B cell (primary cell): ENCODE data around the gene SPATA2L. TPM values are rescaled to one million over a fixed set of nuclear protein-coding genes. Genes with fewer than 3 reads are reported as not detected.

Experiments
- ATAC-seq: fragments of 200-7000 bp; cut with Tn5 transposase; one replicate; pipeline ENCODE4 v1.10.0; 2021; ENCODE audit warnings: low read depth, mild to moderate bottlenecking, moderate number of reproducible peaks, moderate library complexity
- CTCF ChIA-PET: fragments of 350-600 bp; sonication (Branson Sonifier 250); formaldehyde crosslinking; loops from one replicate; lab custom pipeline; 2021; ENCODE audit warnings: antibody characterized with exemption, inconsistent platforms; lab: Charles Lee
- POLR2A ChIA-PET: fragments of 350-600 bp; sonication (Branson Sonifier 250); formaldehyde crosslinking; loops from one replicate; lab custom pipeline; 2021; ENCODE audit warnings: antibody characterized with exemption; lab: Charles Lee
- DNase-seq: peaks from one replicate; pipeline ENCODE4 v3.0.0; 2013
- H2AFZ ChIP-seq: 2 replicates; pipeline ENCODE4 v1.6.1; 2012; ENCODE audit warnings: mild to moderate bottlenecking, low read depth, low read length; ENCODE audit not compliant: insufficient read depth, poor library complexity, severe bottlenecking
- H3K27ac ChIP-seq, 2 donors: 1 replicate in 1 of 2; 2 replicates in 1 of 2; pipeline ENCODE4 v1.5.1; 2012 to 2013; ENCODE audit warnings: low read length in 2 of 2, mild to moderate bottlenecking in 2 of 2, moderate library complexity in 1 of 2
- H3K27me3 ChIP-seq, 4 experiments: fragments of 200-600 bp in 1 of 4; sonication (generic) in 1 of 4; replicated peaks in 1 of 4; 1 replicate in 2 of 4; 2 replicates in 2 of 4; pipeline versions ENCODE4 v1.6.1 to v1.7.0; 2013 to 2016; ENCODE audit warnings: low read length in 3 of 4, mild to moderate bottlenecking in 2 of 4, mixed read lengths in 1 of 4, moderate library complexity in 1 of 4; ENCODE audit not compliant: insufficient read depth in 4 of 4, control insufficient read depth in 3 of 4; ENCODE audit errors: control extremely low read depth in 1 of 4
- H3K36me3 ChIP-seq, 2 experiments: replicated peaks in 1 of 2; 1 replicate in 1 of 2; 2 replicates in 1 of 2; pipeline versions ENCODE4 v1.6.1 to v1.7.1; 2013; ENCODE audit warnings: low read length in 1 of 2; ENCODE audit not compliant: insufficient read depth in 2 of 2, control insufficient read depth in 1 of 2; ENCODE audit errors: control extremely low read depth in 1 of 2, extremely low read depth in 1 of 2
- H3K4me1 ChIP-seq, 2 donors: fragments of 200-600 bp in 1 of 2; sonication (generic) in 1 of 2; 1 replicate in 1 of 2; 2 replicates in 1 of 2; pipeline versions ENCODE4 v1.5.1 to v1.6.1; 2013 to 2017; ENCODE audit warnings: low read length in 2 of 2; ENCODE audit not compliant: control insufficient read depth in 2 of 2, insufficient read depth in 2 of 2
- H3K4me2 ChIP-seq: replicated peaks from 2 replicates; pipeline ENCODE3; 2012; ENCODE audit warnings: mild to moderate bottlenecking, low read depth, low read length; ENCODE audit not compliant: poor library complexity, severe bottlenecking
- H3K4me3 ChIP-seq, 5 experiments: fragments of 200-600 bp in 1 of 5; sonication (generic) in 1 of 5; 1 replicate in 3 of 5; 2 replicates in 2 of 5; pipeline versions ENCODE4 v1.5.1 to v1.7.0; 2011 to 2016; ENCODE audit warnings: low read length in 4 of 5, mild to moderate bottlenecking in 4 of 5, low read depth in 2 of 5, control low read depth in 1 of 5, moderate library complexity in 1 of 5; ENCODE audit not compliant: insufficient read depth in 1 of 5; ENCODE audit errors: control extremely low read depth in 1 of 5, extremely low read depth in 1 of 5
- H3K79me2 ChIP-seq: fragments of 200-600 bp; sonication (generic); one replicate; pipeline ENCODE4 v1.6.0; 2016; ENCODE audit warnings: low read length; ENCODE audit not compliant: control insufficient read depth, insufficient read depth
- H3K9ac ChIP-seq: fragments of 200-600 bp; sonication (generic); 2 replicates; pipeline ENCODE4 v1.6.1; 2017; ENCODE audit warnings: mild to moderate bottlenecking, low read length, moderate library complexity
- H3K9me3 ChIP-seq, 3 donors: one replicate each; pipeline versions ENCODE4 v1.6.1 to v1.7.1; 2013; ENCODE audit warnings: low read length in 2 of 3; ENCODE audit not compliant: control insufficient read depth in 2 of 3, insufficient read depth in 1 of 3; ENCODE audit errors: control extremely low read depth in 1 of 3
- H4K20me1 ChIP-seq: 2 replicates; pipeline ENCODE4 v1.6.0; 2012; ENCODE audit warnings: mild to moderate bottlenecking, low read length; ENCODE audit not compliant: insufficient read depth, control insufficient read depth, poor library complexity, severe bottlenecking
- H3K27ac Mint-ChIP-seq: one replicate; pipeline ENCODE4 v1.8.0; 2021; ENCODE audit warnings: mixed read lengths
- H3K27me3 Mint-ChIP-seq: one replicate; pipeline ENCODE4 v1.8.0; 2021; ENCODE audit warnings: mixed read lengths
- H3K4me1 Mint-ChIP-seq: one replicate; pipeline ENCODE4 v1.8.0; 2021; ENCODE audit warnings: mixed read lengths
- H3K4me3 Mint-ChIP-seq: one replicate; pipeline ENCODE4 v1.8.0; 2021; ENCODE audit warnings: mixed read lengths
- H3K9me3 Mint-ChIP-seq: one replicate; pipeline ENCODE4 v1.8.0; 2022; ENCODE audit warnings: mixed read lengths; ENCODE audit not compliant: insufficient read depth
- CTCF ChIP-seq: fragments of 200-600 bp; IDR thresholded peaks from one replicate; pipeline ENCODE4 v1.8.0; 2022; ENCODE audit warnings: antibody characterized with exemption, mild to moderate bottlenecking
- EZH2 ChIP-seq: IDR thresholded peaks from 2 replicates; pipeline ENCODE4 v1.6.1; 2012; ENCODE audit warnings: borderline replicate concordance, low read depth, mild to moderate bottlenecking, moderate library complexity, low read length; ENCODE audit not compliant: insufficient read depth, poor library complexity, severe bottlenecking
- WGBS: methylation state at CpG from one replicate; pipeline ENCODE4 v1.1.5; 2013; ENCODE audit warnings: missing lambda C conversion rate; ENCODE audit not compliant: insufficient coverage; 5-methylcytosine and 5-hydroxymethylcytosine counted together
- intact Hi-C: fragments of 100-400 bp; cut with micrococcal nuclease; formaldehyde crosslinking; loops from one replicate; pipeline ENCODE4 v1.10.0; 2022
- polyA plus RNA-seq: library from polyadenylated mRNA; depleted of rRNA; stranded (reverse); fragments of >200 nt; gene quantifications from 2 replicates; pipeline ENCODE4 v1.2.3, GENCODE V29; 2012
- total RNA-seq, 2 donors: library from RNA; stranded (reverse); fragments of 120-200 nt in 1 of 2; gene quantifications; 1 replicate in 1 of 2; 2 replicates in 1 of 2; pipeline versions ENCODE4 v1.2.3 to v1.2.4, GENCODE V29; 2013 to 2022

The SPATA2L gene
- total and polyA plus RNA-seq, 2 donors (not counting 1 experiment from before 2014, with no cell fraction given), result 16.4 to 32.1 TPM

- TF ChIP-seq EZH2 (no peak), CTCF (no peak)
- Mint-ChIP-seq H3K4me1 (peaks cover 30% of the 10 kb centered on the region), H3K9me3 (no peaks in the 10 kb centered on the region), H3K27ac (peak overlapping the region; percentile 92), H3K27me3 (no peaks in the 10 kb centered on the region), H3K4me3 (peak overlapping the region; percentile 88)
- intact Hi-C loops, result loop anchor here (2.0 to 5.0 kb wide), 2 partner anchors 35 to 42 kb away; partner anchors contain the start of gene CDK10
- no peaks in the 10 kb centered on the region for H3K27me3 ChIP-seq
- H3K4me3 ChIP-seq, result peak overlapping the region; percentile 61 to 97 (median 72)
- ChIA-PET POLR2A (no interaction called here), CTCF (no interaction called here)
- peak overlapping the region; percentile 59 to 92 for H3K27ac ChIP-seq
- 9% methylated on average over 56 of the region's 56 CpGs for WGBS
- peaks cover 0 to 38% of the 10 kb centered on the region in 2 experiments for H3K36me3 ChIP-seq
- peaks cover 66% of the 10 kb centered on the region for H3K79me2 ChIP-seq
- no peak for ATAC-seq
- no peak for DNase-seq
- H4K20me1 ChIP-seq, result peaks cover 57% of the 10 kb centered on the region
- peak overlapping the region; percentile 100 for H3K4me2 ChIP-seq
- peak overlapping the region; percentile 76 for H2AFZ ChIP-seq
- H3K4me1 ChIP-seq, result peaks cover 27 to 34% of the 10 kb centered on the region in 2 donors
- peaks cover 0 to 3% (median 0%) of the 10 kb centered on the region in 3 donors for H3K9me3 ChIP-seq
- H3K9ac ChIP-seq, result peak overlapping the region; percentile 86
These were observed 21.1 kb upstream of the SPATA2L start for GRCh38 chr16:89722392-89723278.
